ENCODE data around the gene RELT.

RELT gene

DNA sequence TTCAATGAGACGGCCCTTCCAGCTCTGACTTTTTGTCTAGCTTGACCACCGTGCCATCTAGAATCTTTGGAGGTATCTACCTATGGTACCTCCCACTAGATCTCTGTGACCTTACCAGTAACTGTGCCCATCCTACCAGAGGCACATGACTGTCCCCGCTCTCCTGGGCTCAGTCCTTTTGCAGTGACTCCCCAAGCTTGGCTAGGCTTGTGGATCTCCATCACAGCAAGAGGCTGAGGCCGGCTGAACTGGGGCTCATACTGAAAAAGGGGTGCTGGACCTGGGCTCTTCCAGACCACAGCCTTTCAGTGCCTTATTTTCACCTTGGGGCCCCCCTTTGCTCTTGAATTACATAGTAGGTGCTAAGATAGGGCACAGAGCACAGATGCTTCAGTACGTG, 27.3 kb downstream of the RELT start:
- FAIRE-seq (no peak), DNase-seq (ENCODE audit: low spot score) (no peak)

DNA sequence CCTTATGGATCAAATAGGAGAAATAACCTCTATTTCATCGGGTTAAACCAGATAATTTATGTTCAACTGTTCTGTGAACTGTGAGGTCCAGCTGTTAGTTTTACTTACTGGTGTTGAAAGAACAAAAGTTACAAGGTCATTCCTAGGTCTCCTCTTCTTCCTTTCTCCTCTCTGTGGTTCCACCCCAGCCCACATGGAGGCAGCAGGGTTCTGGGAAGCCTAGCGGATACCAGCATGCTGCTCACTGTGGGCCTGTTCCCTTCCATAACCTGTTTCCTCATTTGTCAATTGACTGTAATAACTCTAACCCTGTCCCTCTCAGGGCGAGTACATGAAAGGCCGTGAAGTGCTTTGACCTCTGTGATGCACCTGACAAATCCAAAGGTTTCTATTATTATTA, 27.8 kb downstream of the RELT start:
- FAIRE-seq (no peak), DNase-seq (ENCODE audit: low spot score) (peak; percentile 12)

DNA sequence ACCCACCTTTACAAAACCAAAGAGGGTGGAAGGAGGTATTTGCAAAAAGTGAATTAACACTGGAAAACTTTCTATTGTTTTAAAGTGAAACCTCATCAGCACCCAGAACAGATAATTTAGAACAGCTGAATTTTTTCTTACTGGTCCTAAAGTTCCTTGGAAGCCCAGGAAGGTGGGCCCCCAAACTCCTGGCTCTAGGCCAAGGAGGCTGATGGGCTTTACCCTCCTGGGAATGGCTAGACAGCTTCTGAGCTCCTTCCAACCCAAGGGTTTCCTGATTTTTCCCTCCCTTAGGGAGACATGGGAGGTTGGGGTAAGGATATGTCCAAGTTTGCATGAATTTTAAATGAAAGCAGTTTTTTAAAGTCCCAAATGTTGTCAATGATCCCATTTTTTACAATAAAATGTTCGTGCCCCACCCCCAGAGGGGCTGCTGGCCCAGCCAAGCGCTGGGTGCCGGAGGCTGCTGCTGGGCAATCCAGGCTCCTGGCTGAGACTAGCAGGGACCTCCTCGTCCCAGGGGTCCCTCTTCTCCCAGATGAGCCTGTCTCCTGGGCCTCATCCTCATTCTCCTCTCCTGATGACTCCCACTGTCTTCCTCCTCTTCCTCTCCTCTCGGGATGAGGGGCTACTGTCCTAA, 28.4 kb downstream of the RELT start:
- FAIRE-seq (no peak), DNase-seq (ENCODE audit: low spot score) (no peak)

DNA sequence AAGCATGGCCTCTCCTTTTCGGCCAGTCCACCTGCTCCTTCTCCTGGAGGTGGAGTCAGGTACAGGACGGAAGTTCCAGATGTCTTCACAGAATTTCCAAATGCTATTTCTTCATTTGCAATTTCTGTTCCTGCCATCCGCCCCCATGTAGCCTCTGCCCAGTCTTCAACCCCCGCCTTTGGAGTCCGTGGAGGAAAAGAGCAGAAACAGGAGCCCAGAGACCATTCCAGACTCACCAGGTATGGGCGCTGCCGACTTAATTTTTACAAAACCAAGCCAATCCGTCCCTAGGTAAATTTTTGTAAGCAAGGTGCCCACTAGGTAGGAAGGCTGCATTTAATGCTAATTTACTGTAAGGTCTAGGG, 28.9 kb downstream of the RELT start:
- FAIRE-seq (no peak), DNase-seq (ENCODE audit: low spot score) (no peak)

DNA sequence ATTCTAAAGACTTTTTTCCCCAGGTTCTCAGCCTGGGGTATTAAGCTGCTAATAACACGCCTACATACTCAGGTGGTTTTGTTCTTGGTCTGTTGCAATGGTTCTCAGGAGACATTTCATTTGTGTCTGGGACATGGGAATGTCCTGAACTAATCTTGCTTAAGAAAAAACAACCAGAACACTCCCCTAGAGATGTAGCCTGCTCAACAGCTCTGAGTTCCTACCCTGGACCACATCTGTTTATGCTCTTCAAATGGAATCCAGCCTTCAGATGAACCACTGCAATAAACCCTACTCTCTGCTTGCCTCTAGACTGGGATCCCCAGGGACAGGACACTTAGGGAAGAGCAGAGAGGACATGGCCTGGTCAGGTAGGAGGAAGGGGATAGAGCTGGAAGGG, 29.9 kb downstream of the RELT start:
- no peak for FAIRE-seq
- no peak for DNase-seq (ENCODE audit: low spot score)

DNA sequence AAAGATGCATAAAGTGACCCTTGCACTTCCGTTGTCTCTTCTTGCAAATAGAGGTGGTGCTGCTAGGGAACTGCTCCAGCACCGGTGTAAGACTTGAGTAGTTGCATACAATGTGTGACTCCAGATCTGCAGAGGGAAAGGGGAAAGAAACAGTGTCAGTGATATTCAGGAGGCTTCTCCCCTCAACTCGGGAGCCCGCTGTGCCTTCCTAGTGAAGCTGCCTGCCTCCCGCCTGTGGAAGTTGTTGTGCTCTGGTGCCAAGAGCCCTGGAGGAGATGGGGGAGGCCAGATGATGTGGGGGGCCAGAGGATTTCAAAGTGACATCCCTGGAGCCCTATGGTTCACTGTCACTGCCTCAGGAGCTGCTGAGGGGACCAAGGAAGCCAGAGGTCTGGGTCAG, 30.4 kb downstream of the RELT start:
- FAIRE-seq (no peak), DNase-seq (ENCODE audit: low spot score) (no peak)

DNA sequence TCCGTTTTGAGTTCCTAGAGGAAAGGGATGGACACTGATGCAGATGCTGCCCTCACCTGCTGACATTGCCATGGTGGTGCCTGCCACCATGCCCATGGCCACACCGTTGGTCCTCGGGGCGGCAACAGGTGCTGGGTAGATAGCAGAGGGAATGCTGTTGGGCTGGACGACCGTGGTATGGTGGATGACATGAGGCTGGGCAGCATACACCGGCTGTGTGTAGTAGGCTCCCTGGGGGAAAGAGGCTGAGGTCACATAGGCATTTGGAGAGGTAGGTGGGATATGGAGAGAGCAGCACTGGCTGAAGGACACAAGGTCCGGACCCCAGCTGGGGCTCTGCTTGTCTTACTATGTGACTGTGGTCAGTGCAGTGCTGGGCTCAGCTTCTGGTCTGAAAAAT, 33.2 kb downstream of the RELT start:
- FAIRE-seq (no peak), DNase-seq (ENCODE audit: low spot score) (no peak)

DNA sequence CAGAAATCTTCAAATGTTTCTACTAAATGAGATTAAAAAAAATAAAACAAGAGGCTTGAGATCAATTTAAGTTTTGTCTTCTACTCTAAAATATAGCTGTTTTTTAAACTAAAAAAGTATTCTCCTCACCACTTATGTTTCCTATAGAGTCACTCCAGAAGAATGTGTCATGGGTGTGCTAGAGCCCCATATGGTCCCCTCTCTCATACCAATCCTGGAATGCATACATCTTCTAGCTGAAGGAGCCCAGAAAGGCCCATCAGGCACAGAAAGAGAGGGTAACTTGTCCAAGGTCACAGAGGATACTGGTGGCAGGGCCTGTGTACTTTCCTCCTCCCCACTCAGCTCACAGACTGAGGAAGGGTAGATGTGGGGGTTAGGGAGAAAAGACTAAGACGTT, 34.4 kb downstream of the RELT start:
- DNase-seq (ENCODE audit: low spot score) (no peak), FAIRE-seq (no peak)

DNA sequence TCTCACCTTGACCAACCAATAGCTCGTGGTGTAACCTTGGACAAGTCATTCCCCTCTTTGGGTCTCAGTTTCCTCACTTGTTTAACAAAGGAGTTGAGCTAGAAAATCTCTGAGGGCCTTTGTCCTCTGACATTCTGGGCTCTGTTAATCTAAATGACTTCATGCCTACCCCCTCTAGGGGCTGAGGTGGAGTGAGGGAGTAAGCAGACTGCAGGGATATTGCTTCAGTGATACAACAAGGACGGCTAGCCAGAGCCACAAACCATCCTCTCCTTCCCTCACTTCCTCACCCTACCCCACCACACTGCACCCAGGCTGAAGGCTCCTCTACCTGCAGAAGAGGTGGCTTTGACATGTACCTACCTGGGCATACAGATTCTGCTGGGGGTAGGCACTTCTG, 34.8 kb downstream of the RELT start:
- no peak for FAIRE-seq
- DNase-seq (ENCODE audit: low spot score), result no peak

DNA sequence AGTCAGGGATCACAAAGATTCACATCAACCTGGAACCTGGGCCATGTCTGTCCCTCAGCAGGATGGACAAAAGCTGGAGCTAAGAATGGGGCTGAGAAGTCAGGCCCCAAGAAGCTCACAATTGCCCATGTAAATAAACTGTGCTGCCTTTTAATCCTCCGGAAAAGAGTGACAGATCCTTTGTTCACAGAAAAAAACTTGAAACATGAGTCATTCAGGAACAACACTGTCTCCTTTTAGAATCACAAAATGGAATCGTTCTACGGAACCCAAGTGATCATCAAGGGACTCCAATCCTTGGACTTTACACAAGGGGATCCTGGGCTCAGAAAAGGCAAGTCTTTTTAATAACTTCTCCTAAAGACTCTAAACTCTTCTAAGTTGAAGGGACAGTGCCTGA, 36.1 kb downstream of the RELT start:
- FAIRE-seq (no peak), DNase-seq (ENCODE audit: low spot score) (no peak)

DNA sequence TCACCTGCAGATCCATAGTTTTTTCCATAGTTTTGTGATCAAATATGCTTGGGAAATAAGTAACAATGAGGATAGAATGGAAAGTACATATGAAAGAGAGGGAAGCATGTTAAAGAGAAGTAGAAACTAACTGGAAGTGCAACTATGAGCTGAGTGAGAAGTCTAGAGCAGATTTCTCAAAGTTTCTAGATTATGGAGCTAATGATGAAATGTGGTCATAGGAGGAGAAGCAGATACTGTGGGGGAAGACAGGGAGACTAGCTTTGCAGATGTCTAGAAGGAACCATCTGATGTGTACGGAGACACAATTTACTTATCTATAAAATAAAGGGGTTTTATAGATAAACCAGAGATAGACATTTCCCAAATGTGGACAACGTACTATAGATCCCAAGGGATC, 37.1 kb downstream of the RELT start:
- no peak for DNase-seq (ENCODE audit: low spot score)
- no peak for FAIRE-seq

DNA sequence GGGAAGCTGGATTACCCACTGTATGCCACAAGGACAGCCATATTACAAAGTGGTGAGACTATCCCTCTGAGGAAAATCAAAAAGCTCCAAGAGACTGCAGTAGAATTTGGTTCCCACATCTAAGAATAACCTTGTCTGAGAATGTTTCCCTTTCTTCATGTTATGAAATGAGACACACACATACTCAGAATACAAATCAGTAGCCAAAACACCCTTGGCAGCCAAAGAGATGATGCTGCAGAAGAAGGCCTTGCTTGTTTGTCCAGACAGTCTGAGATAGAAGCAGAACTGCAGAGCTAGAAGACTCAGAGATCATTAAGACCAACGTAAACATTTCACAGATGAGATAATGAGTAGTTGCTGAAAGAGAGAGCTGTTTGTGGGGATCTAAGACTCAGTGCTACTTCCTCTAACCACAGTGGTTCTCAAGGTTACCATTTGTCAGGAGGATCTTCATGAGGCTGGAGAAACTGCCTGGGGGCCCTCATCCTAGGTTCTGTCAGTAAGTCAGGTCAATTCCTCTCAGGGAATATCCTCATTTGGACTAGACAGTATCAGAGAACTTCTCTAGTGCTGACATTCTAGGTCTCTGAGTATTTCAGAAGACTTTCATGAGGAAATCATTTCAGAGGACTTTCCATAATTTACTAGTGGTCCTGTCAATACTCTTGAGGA, 38.9 kb downstream of the RELT start:
- FAIRE-seq (no peak), DNase-seq (ENCODE audit: low spot score) (no peak)

DNA sequence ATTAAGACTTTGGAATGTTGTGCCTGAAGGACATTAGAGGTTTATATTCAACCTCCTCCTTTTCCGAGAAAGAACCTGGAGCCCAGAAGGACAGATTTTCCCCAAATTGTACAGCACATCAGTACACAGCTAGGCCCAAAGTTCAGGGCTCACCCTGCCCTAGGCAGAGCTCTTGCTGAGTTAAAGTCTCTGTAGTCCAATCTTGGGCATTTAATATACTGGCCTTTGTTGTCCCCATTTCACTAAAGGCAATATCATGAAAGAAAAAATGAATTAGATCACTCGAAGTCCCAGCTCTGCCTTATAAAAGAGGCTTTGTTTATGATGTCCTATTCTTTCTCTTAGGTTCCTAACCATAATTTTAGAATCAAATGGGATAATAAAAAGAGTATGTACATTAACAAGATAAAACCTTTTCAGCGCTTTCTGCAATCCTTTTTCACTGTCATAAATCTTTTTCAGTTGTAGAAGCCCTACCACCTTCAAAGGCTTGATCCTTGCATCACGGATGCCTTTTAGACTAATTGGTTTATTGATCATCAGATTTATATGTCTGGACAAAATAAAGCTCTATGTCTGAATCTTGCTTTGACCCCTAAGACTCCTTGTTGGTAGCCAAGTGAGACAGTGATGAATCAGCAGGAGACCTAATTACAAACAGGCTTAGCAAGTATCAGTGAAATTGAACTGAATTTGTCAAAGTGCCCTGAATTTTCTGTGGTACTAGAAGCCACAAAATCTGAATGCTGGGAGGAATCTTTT, 39.8 kb downstream of the RELT start:
- DNase-seq (ENCODE audit: low spot score) (no peak), FAIRE-seq (no peak)

DNA sequence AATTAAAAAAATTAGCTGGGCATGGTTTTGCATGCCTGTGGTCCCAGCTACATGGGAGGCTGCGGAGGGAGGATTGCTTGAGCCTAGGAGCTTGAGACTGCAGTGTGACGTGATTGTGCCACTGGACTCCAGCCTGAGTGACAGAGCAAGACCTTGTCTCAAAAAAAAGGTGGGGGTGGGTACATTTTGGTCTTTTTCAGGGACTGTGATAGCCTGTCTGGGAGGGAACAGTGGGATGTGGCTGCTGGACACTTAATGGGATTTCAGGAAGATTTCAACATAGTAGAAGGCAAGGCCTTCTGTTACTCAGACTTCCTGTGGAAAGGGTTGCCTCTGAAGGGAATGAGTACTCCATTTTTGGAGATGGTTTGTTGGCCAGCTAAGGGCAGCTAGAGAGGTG, 40.6 kb downstream of the RELT start:
- no peak for FAIRE-seq
- no peak for DNase-seq (ENCODE audit: low spot score)

DNA sequence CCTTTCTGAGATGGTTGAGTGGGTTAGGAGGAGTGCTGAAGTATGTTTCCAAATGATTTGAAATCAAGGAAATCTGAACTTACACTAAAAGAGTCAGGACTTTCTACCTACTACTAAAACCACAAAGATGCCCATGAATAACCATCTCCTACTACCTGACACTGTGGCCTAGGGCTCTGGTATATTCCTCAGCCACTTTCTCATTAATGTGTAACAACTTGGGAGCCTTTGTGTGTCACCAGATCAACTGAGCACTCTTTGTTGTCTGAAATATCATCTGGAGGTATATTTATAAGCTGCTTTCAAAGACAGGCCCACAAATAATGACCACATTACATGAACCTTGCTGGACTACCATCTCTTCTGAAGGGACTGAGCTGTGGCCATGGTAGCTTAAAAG, 43.9 kb downstream of the RELT start:
- DNase-seq (ENCODE audit: low spot score), result peak; percentile 36
- FAIRE-seq, result peak; percentile 82

DNA sequence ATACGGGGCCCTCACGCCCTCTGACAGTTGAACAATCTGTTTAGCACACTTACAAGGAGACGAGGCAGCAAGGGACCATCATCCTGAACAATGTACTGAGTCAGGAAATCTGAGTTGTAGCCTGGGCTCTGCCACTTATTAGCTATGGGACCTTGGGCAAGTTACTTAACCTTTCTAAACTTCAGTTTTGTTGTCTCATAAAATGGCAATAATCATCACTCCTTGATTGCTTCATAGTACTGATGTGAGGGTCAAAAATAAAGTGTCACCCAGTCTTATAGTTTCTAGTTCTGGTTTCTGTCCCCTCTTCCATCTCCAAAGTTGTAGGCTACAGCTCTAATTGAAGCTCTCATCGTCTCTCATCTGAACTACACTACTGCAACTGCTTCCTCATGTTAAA, 46.7 kb downstream of the RELT start:
- no peak for FAIRE-seq
- no peak for DNase-seq (ENCODE audit: low spot score)

DNA sequence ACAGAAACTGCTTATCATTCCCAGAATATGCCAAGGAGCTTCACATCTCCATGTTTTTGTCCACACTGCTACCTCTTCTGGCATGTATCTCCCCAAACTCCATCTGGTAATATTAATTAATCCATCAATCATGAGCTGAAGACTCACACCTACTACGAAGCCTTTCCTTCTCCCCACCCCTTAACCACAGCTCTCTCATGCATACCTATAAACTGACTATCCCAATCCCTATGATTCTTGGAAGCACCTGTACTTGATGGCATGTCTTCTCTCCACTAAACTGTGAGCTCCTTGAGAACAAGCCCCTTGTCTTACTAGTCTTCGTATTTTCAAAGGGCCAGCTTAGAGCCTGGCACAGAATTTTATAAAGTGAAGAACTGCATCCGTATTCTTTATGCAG, 47.3 kb downstream of the RELT start:
- FAIRE-seq (no peak), DNase-seq (ENCODE audit: low spot score) (no peak)

DNA sequence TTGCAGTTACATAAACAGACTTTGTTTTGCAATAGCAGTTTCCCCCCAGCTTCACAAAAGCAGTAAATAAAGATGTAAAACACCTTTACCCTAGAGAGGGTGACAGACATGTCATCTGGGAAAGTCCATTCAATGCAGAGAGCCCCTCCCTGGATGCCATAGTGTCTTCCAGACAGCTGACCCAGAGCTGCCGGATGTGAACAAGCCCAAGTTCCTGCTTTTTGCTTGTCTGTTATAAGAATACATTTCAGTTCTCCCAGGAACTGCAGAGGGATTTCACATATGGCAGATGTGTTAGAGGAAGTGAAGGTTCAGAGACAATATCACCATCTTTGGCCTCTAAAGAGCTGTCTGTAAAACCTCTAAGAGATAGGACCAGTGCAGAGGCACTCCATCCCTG, 48.9 kb downstream of the RELT start:
- no peak for FAIRE-seq
- no peak for DNase-seq (ENCODE audit: low spot score)

DNA sequence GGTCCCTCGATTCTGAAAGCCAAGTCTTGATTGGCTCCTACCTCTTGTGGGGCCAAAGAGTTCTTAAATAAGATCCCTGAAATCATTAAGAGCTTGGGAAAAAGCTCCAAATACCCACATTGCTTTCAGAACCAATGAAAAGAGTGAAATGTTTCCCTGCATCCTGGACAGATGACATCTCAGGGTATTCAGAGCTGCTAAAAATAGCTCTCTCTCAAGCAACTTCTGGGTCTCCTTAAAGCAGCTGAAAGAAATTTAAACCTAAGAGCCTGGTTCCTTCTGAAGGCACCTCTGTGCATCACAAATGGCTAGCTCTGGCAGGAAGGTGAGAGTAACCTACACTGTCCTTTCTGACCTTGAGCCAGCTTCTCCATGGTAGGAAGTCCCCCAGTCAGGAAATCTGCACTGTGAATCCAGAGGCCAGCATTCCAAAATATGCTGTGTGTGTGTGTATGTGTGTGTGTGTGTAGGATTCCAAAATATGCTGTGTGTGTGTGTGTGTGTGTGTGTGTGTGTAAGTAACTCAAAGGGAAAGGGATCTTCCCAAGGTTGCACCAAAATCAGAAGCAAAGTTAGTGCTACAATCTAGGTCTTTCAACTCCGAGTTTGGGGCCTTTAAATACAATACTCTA, 50.1 kb downstream of the RELT start:
- no peak for FAIRE-seq
- DNase-seq (ENCODE audit: low spot score), result no peak

DNA sequence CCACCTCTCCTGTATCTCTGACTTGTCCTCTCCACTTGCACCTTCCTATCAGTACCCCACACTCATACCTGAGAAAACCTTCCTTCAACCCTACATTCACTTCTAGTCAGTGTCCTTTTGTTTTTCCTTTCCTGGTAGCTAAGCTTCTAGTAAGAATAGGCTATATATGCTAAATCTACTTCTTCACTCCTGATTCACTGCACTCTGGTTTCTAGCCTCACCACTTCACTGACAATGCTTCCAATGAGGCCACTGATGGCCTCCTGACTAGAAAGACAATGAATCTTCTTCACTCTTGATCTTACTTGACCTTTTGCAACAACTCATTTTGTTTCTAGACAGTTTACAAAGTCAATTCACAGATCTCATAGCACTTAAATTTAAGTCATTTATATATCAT, 52.0 kb downstream of the RELT start:
- DNase-seq (ENCODE audit: low spot score) (no peak), FAIRE-seq (no peak)

DNA sequence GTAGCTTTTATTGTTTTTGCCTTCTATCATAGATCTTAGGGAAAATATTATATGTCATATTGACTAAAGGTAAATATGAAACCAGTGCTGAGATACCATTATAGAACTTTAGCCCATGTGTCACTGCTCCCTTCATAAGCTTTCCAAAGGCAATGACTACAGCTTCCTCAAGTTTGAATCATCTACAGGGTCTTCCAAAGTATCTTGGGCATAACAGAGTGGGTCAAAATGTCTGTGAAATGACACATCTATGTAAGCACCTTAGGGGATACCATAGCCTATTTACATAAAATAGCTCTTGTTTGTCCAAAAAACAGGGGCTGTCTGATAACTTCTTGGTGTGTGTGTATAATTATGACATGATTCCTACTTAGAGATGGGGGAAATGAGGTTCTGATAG, 52.5 kb downstream of the RELT start:
- no peak for FAIRE-seq
- no peak for DNase-seq (ENCODE audit: low spot score)

DNA sequence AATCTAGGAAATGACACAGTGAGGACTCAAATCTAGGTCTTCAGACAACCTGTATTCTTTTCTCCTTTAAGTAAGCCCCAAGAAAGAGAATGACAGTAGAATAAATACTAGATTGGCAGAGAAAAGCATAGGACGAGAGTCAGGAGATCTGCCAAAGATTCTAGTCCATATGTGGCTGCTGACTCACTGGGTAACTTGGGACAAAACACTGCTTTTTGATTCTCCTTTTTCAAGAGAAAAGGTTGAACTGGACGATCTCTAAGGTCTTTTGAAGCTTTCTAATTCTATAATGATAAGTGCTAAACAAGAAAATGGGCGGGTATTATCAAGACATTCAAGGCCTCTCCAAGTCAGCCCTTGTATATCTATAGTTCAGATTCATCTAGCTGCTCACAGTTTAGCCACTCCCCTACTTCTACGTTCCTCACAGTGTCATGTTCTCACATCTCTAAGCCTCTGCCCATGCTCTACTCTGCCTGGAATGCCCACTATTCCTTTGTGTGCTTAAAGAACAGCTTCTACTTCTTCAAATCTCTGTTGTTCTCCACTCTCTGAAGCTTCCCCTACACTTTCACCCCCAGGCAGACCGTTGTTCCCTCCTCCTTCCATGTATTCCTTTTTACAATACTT, 53.0 kb downstream of the RELT start:
- DNase-seq (ENCODE audit: low spot score), result no peak
- no peak for FAIRE-seq

Measured in RCC 7860 (cell line).